ENCODE data around the gene CKAP5.

DNA sequence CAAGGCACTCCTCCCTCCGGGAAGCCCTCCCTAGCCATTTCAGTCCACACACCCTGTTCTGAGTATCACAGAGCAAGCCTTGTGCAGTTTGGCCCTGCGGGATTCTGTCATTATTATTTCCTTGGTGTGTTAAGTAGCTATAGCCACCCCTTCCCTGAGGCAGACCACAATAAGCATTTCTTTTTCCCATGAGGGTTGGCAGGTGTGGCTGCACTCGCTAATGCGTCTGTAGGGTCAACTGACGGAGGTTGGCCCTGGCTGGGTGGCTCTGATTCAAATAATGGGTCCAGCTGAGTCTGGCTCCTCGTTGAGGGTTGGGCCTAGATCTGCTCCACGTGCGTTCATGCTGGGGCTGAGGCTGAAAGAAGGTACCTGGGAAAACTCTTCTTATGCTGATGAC, 122.0 kb downstream of the CKAP5 start:
- TF ChIP-seq, protein P1, sequence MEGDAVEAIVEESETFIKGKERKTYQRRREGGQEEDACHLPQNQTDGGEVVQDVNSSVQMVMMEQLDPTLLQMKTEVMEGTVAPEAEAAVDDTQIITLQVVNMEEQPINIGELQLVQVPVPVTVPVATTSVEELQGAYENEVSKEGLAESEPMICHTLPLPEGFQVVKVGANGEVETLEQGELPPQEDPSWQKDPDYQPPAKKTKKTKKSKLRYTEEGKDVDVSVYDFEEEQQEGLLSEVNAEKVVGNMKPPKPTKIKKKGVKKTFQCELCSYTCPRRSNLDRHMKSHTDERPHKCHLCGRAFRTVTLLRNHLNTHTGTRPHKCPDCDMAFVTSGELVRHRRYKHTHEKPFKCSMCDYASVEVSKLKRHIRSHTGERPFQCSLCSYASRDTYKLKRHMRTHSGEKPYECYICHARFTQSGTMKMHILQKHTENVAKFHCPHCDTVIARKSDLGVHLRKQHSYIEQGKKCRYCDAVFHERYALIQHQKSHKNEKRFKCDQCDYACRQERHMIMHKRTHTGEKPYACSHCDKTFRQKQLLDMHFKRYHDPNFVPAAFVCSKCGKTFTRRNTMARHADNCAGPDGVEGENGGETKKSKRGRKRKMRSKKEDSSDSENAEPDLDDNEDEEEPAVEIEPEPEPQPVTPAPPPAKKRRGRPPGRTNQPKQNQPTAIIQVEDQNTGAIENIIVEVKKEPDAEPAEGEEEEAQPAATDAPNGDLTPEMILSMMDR (IDR thresholded peaks at IDR 0.05 in 8 of 11, conservative IDR thresholded peaks at IDR 0.05 in 3 of 11): no peak
- no peak for TF ChIP-seq POLR2A (IDR thresholded peaks at IDR 0.05)
